Measurements from ENCODE around the gene ALDH5A1.
"Not testable (repeated sequence)": the region's sequence is repeated elsewhere in the genome, so short reads cannot be mapped to it uniquely, and the experiment has no call there.

Gene ALDH5A1

GRCh38 chr6:24480705-24481104 is 14.1 kb upstream of the ALDH5A1 start:
- no peak for DNase-seq
- in situ Hi-C loops (cut with HindIII; ENCODE audit: low pct_ligation_motif_present, low pct_unique_long_range_greater_than_20kb, low sequenced_read_pairs): no loop called here

- DNase-seq: no peak
- in situ Hi-C loops (cut with HindIII; ENCODE audit: low pct_ligation_motif_present, low pct_unique_long_range_greater_than_20kb, low sequenced_read_pairs): no loop called here
Measured at GRCh38 chr6:24481449-24481848, 13.3 kb upstream of the ALDH5A1 start.

GRCh38 chr6:24484657-24485323 is 10.0 kb upstream of the ALDH5A1 start:
- DNase-seq: no peak
- in situ Hi-C loops (cut with HindIII; ENCODE audit: low pct_ligation_motif_present, low pct_unique_long_range_greater_than_20kb, low sequenced_read_pairs): no loop called here

DNA sequence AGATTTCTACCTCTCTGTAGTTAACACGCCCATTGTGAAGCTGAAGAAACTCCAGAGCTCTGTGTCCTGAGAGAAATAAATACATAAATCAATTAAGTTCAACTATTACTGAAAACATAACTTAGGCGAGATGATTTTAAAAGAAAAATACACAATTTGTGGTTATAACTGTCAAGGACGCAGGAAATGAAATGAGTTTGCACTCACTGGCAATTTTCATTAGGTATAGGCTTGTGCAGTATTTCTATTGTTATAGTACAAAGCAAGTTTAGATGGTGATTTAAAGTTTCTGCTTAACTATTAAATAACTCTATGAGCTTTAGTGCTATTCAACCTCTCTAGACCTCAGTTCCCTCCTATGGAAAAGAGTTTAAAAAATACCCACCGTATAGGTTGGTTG is 8.7 kb upstream of the ALDH5A1 start:
- no peak for DNase-seq
- in situ Hi-C loops (cut with HindIII; ENCODE audit: low pct_ligation_motif_present, low pct_unique_long_range_greater_than_20kb, low sequenced_read_pairs): no loop called here

DNA sequence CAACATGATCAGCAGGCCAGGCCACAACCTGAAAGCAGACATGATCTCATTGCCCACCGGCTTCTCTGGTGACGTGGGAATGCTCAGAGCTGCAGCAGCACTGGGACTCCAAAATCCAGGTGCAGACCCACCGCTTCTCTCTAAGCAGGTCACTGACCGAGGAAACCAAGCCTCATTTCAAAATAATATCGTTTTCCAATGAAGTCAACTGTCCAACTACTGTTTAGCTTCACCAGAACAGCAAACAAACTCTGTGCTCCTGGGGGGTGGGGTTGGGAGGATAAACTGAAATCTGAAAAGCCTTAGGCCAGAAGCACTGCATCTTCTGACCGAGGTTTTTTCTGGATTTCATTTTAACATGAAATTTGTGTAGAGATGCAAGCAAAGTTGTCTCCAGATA is 5.3 kb upstream of the ALDH5A1 start, which contains the start of gene GPLD1:
Gene GPLD1, minus strand, starts transcription at position 109 of the 400 bp plus-strand sequence. Its CDS starts 67 bp downstream, at position 42.
- in situ Hi-C loops (cut with HindIII; ENCODE audit: low pct_ligation_motif_present, low pct_unique_long_range_greater_than_20kb, low sequenced_read_pairs): no loop called here
- DNase-seq: no peak

DNA sequence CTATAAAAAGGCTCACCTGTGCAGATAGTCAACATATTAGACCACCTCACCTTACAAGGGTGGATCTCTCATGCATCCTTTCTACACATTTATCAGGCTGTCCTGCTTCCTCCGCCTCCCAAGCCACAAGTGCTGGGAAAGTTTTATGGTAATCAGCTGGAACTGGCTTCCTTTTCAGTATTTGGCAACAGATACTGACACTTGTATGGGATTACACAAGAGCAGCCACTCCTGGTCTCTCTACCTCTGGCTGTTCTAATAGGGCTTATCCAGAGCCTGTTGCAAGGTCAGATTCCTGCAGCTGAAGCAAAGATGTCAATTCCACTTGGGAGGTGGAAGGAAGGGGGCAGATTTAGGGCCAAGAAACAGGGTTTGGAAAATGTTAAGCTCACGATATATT is 4.9 kb upstream of the ALDH5A1 start:
- in situ Hi-C loops (cut with HindIII; ENCODE audit: low pct_ligation_motif_present, low pct_unique_long_range_greater_than_20kb, low sequenced_read_pairs): no loop called here
- no peak for DNase-seq

DNA sequence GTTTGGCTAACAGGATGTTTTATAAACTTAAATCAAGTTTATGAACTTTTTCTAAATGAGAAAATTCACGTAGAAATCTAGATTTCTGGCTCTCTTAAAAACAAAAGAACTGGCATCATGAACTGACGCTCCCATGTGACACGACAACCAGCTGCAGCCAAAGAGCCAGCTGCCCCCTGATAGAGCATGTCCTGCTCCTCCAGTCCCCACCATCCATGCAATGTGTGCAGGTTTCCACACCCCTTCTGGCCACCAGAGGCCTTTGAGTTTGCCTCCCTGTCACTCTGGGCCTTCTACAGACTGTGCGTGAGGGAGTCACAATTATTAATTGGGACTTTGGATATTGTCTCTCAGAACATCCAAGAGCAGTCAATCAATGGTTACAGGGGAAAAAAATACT is 3.8 kb upstream of the ALDH5A1 start:
- in situ Hi-C loops (cut with HindIII; ENCODE audit: low pct_ligation_motif_present, low pct_unique_long_range_greater_than_20kb, low sequenced_read_pairs): no loop called here
- no peak for DNase-seq

DNA sequence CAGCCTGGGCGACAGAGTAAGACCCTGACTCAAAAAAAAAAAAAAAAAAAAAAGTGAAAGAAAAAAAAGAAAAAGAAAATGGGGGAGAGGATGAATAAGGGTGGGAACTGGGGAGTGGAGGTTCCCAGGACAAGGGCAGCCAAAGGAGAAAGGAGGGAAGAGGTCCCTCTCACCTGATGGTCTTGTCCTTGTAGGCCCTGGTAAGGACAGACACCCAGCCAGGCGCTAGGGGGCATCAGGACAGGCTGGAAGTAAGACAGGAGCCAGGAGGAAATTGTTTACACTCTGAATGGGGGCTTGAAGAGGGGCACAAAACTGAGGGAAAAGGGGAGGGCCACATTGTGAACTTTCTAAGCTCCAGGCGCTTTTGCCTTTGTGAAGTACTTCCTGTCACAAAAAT is 2.3 kb upstream of the ALDH5A1 start:
- DNase-seq: no peak
- in situ Hi-C loops (cut with HindIII; ENCODE audit: low pct_ligation_motif_present, low pct_unique_long_range_greater_than_20kb, low sequenced_read_pairs): no loop called here

GRCh38 chr6:24493945-24494820 is 586 bp upstream of the ALDH5A1 start:
- in situ Hi-C loops (cut with HindIII; ENCODE audit: low pct_ligation_motif_present, low pct_unique_long_range_greater_than_20kb, low sequenced_read_pairs): no loop called here
- DNase-seq: no peak

- no peak for DNase-seq
- in situ Hi-C loops (cut with HindIII; ENCODE audit: low pct_ligation_motif_present, low pct_unique_long_range_greater_than_20kb, low sequenced_read_pairs): no loop called here
Measured at GRCh38 chr6:24497254-24497970, 2.6 kb downstream of the ALDH5A1 start.

GRCh38 chr6:24500683-24501082 is 5.9 kb downstream of the ALDH5A1 start:
- in situ Hi-C loops (cut with HindIII; ENCODE audit: low pct_ligation_motif_present, low pct_unique_long_range_greater_than_20kb, low sequenced_read_pairs): no loop called here
- DNase-seq: no peak

DNA sequence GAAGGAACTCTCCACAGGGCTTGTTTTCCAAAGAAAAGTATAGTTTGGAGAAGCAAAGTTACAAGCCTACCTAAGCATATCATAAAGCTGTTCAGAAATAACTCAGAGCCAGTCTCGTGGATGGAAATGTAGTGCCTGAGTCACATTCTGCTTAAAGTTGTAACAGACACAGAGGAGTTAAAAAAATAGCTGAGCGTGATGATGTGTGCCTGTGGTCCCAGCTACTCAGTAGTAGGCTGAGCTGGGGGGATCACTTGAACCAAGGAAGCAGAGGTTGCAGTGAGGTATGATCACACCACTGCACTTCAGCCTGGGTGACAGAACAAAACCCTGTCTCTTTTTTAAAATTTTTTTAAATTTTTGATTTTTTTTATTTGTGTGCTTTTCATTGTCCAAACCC is 6.6 kb downstream of the ALDH5A1 start:
- DNase-seq: no peak
- in situ Hi-C loops (cut with HindIII; ENCODE audit: low pct_ligation_motif_present, low pct_unique_long_range_greater_than_20kb, low sequenced_read_pairs): no loop called here

DNA sequence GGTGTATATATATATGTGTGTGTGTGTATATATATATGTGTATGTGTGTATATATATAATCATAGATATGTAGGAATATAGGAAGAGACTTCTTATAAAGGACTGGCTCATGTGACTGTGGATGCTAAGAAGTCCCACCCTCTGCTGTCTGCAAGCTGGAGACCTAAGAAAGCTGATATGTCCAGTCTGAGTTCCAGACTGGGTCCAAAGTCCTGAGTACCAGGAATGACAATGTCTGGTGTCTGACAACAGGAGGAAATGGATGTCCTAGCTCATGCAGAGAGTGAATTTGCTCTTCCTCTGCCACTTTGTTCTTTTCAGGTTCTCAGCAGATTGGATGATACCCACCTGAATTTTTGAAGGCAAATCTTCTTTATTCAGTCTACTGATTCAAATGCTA is 7.1 kb downstream of the ALDH5A1 start:
- no peak for DNase-seq
- in situ Hi-C loops (cut with HindIII; ENCODE audit: low pct_ligation_motif_present, low pct_unique_long_range_greater_than_20kb, low sequenced_read_pairs): no loop called here

DNA sequence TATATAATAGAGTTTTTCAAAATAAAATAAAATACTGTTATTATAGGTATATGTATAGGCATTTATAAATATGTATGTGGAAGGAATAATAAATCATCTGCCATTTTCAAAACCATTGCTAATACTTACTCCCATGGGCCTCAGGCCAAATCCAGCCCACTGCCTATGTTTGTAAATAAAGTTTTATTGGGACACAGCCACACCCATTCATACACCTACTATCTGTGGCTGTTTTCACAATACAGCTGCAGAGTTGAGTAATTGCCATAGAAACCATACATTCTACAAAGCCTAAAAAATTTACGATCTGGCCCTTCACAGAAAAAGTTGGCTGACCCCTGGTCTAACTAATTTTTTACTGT is 9.5 kb downstream of the ALDH5A1 start:
- in situ Hi-C loops (cut with HindIII; ENCODE audit: low pct_ligation_motif_present, low pct_unique_long_range_greater_than_20kb, low sequenced_read_pairs): no loop called here
- no peak for DNase-seq

- DNase-seq: no peak
- in situ Hi-C loops (cut with HindIII; ENCODE audit: low pct_ligation_motif_present, low pct_unique_long_range_greater_than_20kb, low sequenced_read_pairs): no loop called here
Measured at GRCh38 chr6:24504649-24505586, 10.1 kb downstream of the ALDH5A1 start.

DNA sequence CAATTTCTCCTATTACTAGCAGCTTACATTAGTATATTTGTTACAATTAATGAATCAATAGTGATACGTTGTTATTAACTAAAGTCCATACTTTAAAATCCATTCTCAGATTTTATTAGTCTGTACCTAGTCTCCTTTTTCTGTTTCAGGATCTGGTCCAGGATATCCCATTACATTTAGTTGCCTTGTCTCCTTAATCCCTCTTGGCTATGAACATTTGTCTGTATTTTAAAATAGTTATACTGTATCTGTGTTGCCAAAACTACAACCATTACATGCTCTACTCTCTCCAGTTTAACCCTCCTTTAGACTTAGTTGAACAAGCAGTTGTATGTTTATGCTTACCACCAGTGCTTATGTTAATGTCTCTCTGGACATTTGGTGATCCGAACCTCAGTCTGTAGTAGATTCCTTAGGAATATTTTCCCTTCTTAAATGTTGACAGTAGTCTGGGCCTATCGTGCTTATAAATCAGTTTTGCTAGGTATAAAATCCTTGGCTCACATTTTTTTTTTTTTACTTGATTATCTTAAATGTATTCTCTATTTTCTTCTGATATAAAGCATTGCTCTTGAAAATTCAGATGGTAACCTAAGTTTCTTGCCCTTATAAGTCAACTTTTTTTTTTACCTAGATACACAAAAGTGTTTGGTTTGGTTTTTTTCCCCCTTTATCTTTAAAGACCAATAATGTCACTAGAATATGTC is 12.2 kb downstream of the ALDH5A1 start:
- DNase-seq: no peak
- in situ Hi-C loops (cut with HindIII; ENCODE audit: low pct_ligation_motif_present, low pct_unique_long_range_greater_than_20kb, low sequenced_read_pairs): no loop called here

GRCh38 chr6:24511976-24512375 is 17.2 kb downstream of the ALDH5A1 start:
- in situ Hi-C loops (cut with HindIII; ENCODE audit: low pct_ligation_motif_present, low pct_unique_long_range_greater_than_20kb, low sequenced_read_pairs): not testable (repeated sequence)

DNA sequence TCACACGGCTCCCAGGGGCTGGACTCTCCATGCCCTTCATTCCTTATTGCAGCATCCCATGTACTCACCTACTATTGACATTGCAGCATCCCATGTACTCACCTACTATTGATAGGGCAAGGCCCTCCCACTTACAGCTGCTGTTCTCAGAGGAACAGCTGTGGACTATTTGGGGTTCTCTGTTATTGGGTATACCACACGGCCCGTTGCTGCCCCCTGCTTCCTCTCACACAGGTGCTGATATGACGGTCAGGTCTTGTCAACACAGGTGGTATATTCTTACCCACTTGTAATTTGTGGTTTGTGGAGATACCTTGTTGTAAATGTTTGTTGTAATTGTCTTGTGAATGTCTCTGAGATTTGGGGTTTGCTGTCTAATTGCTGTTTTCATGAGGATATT is 18.8 kb downstream of the ALDH5A1 start:
- DNase-seq: no peak
- in situ Hi-C loops (cut with HindIII; ENCODE audit: low pct_ligation_motif_present, low pct_unique_long_range_greater_than_20kb, low sequenced_read_pairs): no loop called here

More at GRCh38 chr6:24511976-24512375, 17.2 kb downstream of the ALDH5A1 start:
- DNase-seq: not testable (repeated sequence)

Measured in ACHN (cell line).